ENCODE results near the gene CAPN12.

- TF ChIP-seq, protein P1, sequence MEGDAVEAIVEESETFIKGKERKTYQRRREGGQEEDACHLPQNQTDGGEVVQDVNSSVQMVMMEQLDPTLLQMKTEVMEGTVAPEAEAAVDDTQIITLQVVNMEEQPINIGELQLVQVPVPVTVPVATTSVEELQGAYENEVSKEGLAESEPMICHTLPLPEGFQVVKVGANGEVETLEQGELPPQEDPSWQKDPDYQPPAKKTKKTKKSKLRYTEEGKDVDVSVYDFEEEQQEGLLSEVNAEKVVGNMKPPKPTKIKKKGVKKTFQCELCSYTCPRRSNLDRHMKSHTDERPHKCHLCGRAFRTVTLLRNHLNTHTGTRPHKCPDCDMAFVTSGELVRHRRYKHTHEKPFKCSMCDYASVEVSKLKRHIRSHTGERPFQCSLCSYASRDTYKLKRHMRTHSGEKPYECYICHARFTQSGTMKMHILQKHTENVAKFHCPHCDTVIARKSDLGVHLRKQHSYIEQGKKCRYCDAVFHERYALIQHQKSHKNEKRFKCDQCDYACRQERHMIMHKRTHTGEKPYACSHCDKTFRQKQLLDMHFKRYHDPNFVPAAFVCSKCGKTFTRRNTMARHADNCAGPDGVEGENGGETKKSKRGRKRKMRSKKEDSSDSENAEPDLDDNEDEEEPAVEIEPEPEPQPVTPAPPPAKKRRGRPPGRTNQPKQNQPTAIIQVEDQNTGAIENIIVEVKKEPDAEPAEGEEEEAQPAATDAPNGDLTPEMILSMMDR (IDR thresholded peaks at IDR 0.05; ENCODE audit: low read depth, low read length), result no peak
- no peak for TF ChIP-seq EZH2phosphoT487 (IDR thresholded peaks at IDR 0.05; ENCODE audit: low read depth)
These were observed 36.2 kb upstream of the CAPN12 start for GRCh38 chr19:38780443-38780842.
